Activated effector memory CD4-positive, alpha-beta T cell treated with anti-CD3 and anti-CD28 coated beads, Interleukin-2, amount 50 U/mL, for 16 hours (primary cell): Measurements from ENCODE around the gene PREP.
"Not testable (repeated sequence)": the region's sequence is repeated elsewhere in the genome, so short reads cannot be mapped to it uniquely, and the experiment has no call there.

ENCODE experiments used
- DNase-seq: peaks from one replicate; pipeline ENCODE4 v3.0.0-alpha.2; 2020

PREP gene

DNA sequence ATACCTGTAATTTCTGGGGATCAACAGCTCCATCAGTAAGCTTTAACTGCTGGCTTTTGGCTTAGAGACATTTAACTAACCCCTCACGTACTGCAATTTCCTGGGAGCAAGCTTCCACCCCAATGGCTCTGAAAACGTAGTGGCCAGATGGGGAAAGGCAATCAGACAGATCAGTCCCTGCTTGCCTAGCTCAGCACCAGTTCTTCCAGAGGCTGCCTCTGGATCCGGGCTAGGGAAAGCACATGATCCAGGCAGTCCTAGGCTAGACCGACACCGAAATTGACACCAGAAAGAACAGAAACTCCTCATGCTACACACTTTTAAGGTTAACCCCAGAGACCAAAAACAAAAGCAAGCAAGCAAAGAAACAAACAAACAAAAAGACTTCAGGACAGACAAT lies 13.3 kb downstream of the PREP start:
- no peak for DNase-seq

DNA sequence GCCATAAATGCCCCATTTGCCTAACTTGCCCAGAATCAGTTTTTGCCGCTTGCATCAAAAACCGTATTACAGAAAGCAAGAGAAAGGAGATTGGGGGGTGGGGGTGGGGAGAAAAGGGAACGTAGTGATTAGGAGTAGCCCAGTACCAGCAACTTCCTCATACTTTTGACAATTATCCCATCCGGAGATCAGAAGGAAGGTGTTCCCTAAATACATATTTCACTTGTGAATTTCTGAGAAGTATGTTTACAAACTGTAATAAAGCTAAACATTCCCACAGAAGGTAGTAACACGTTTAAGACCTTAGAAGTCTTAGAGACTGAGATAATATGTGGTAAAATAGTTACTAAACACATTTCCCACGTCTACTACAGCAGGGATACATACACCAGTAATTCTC lies 14.5 kb downstream of the PREP start:
- no peak for DNase-seq

DNA sequence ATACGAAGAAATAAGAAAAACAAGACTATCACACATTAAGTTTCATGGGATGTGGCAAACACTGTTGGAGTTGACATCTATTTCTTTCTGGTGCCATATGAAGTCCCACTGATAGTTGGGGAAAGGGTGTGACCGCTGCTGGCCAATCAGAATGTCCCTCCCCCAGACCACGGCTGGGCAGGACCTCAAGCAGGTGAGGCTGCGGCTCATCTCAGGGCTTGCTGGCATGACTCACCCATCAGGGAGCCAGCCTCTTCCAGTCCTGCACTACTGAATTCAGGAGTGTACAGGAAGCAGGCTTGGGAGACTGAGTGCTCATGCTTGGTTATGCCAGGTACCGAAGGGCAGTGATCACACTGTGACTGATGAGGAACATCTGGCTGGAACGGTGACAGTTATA lies 18.9 kb downstream of the PREP start:
- DNase-seq, result no peak

DNA sequence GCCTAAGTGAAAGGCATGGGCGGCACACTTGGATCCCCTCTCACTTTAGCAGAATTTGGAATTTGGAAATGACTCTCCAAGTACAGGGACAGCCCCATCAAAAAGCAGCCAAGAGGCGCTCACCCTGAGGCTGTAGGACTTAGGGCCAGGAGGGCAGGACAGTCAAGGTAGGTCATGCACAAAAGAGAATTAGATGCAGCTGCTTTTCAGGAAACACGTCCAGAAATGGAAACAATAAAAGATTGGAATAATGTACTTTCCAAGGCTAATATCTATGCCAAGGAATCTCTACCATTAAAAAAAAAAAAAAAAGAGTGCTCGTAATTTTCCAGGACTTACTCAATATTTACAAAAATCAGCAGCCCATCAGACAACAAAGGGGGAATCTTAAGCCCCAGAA lies 19.9 kb downstream of the PREP start:
- DNase-seq, result no peak

DNA sequence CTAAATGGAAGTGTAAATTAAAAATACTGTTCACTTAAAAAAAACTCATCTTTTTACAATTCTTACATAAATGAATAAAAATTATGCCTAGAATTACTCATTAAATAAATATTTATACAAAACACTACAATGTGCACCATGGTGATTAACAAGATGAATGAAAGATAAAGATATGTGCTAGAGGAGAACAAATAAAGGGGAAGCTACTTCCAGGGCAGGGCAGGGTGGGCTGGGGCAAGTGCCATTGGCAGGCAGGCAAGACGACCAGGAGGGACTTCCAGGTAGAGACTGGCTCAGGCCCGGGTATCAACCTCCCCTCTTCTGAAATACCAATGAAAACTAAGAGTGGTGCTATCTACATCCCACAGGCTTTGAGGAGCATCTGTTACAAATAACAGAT lies 20.4 kb downstream of the PREP start:
- DNase-seq, result no peak

DNA sequence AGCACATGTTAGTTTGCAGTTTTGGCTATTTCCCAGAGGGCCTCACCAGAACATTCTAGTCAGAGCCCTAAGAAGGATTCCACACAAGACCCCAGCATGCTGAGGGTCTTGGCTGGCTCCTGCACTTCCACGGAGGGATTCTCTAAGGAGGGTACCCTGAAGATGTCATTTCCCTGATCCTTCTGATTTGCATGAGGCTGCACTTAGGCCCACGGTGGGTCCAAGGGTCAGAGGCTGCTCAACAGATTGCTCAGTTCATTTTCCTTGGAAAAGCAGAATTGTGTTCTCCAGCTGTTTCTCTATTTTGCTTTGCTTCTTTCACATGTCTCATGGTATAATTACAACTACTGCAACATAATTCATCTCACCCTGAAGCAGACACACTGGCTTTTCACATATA lies 22.2 kb downstream of the PREP start:
- DNase-seq, result no peak

GRCh38 chr6:105375797-105376196 lies 27.1 kb downstream of the PREP start:
- DNase-seq, result no peak

DNA sequence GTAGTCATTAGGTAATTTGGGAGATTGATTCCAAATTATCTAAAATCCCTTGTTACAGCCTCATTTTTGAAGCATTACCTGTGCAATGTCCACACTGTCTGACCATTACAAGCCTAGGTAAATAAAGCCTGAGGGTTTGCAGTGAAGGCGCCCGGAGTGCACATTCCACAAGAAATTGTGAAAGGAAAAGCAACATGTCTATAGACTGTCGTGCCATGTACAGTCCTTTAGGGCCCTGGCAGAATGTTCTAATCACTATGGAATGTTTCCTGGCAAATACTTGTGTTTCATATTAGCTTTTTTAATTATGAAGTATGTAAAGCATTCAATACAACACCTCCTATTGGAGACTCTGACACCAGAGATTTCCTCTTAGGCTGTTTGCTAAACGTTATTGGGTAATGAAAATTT lies 28.9 kb downstream of the PREP start:
- no peak for DNase-seq

DNA sequence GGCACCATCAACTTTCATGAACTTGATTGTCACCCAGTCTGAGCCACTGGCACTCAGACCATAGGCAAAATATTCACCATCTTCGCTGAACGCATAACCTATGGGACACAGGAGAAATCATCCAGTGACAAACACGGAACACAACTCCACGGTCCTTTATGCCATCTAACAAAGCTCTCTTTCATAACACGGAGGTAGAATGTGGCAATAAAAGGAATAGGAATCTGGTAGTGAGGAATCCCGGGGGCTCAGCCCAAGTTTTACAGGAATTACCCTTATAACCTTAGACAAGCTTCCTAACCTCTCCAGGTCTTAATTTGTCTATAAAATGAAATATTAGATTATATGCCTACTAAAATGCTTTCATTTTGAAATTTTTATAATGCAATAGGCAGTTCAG lies 29.4 kb downstream of the PREP start:
- no peak for DNase-seq

GRCh38 chr6:105372849-105373182 lies 30.1 kb downstream of the PREP start:
- DNase-seq, result no peak

DNA sequence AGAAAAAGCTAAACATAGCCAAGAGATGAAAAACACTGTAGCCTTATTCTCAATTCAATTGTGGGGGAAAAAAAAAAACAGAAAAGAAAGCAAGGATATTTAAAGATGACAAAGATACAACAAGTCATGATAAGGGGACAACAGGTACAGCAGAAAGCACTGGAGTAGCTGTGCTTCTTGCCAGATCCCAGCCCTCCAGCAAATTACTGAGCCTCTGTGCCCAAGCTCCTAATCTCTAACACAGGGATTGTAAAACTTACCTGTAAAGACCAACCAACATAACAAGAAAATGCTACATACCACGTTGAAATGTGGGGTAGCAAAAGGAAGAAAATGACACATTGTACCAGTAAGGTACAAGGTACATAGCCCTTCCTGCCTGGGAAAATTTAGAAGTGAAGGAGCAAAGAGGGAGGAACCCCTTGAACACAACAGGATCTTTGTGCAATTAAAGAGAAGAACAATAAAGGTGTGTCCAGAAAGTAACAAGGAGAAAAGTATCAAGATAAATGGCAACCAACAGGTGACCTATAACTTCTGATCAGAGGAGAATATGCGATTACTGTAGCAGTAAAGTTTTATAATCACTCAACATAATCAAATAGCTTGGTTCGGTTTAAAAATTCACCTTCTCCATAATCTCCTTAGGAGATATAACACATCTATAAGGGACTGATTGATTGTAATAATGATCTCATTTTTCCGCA lies 30.6 kb downstream of the PREP start:
- DNase-seq, result no peak

DNA sequence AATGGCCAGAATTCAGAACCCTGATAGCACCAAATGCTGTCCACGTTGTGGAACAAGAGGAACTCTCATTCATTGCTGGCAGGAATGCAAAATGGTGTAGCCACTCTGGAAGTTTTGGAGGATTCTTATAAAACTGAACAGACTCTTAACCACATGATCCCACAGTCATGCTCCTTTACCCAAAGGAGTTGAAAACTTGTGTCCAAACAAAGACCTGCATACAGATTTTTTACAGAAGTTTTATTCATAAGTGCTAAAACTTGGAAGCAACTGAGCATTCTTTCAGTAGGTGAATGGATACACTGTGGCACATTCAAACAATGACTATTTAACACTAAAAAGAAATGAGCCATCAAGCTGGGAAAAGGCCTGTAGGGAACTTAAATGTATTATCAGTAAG lies 32.5 kb downstream of the PREP start:
- no peak for DNase-seq

DNA sequence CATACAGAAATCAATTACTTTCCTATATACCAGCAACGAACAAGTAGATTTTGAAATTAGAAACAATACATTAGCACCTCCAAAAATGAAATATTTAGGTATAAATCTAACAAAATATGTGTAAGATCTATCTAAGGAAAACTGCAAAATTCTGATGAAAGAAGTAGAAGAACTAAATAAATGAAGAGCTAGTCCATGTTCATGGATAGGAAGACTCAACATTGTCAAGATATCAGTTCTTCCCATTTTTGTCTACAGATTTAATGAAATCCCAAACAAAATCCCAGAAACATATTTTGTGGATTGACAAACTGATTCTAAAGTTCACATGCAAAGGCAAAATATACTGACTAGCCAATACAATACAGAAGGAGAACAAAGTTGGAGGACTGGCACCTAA lies 33.7 kb downstream of the PREP start:
- no peak for DNase-seq

DNA sequence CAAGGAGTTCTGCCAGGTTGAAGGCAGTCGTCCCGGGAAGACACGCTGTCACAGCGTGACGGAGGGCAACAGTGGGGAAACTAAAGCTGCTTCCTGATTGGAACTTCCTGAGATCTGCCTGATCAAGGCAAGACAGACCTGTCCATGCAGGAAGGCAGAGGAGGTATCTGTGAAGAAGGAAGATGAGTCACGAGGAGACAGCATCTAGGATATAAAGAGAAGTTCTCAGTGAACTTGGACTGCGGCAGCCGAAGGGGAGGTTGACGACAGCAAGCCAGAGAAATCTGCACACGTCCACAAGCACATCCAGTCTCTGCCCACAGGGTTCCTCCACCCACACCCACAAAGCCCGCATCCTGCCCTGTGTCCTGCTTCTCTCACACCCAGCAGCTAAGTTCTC lies 38.6 kb downstream of the PREP start:
- DNase-seq, result no peak

- DNase-seq, result no peak
Observed at GRCh38 chr6:105363100-105363754, 39.7 kb downstream of the PREP start.

GRCh38 chr6:105359419-105360370 lies 43.2 kb downstream of the PREP start:
- no peak for DNase-seq

- no peak for DNase-seq
Observed at GRCh38 chr6:105357165-105357564, 45.7 kb downstream of the PREP start.

DNA sequence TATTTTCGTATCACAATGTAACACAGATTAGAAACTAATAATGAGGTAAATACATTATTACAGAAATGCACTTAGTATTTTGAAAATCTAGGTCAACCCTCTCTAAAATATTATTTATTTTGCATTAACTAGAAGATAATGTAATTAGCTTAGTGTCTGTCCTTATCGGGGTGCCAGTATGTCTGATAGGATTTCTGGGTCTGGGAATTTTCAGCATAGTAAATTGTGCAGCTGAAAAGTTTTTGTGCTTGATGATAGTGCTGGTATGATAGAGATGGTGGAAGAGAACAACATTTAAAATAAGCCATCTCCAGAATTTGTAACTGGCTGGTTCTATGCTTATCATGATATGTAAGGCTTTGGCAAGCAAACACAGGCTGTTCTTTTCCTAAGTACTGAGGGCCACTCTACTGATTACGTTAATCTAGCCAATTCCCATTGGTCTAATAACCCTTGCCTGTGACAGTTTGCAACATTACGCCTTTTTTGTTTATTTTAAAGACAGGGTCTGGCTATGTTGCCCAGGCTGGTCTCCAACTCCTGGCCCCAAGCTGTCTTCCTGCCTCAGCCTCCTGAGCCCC lies 50.8 kb downstream of the PREP start:
- DNase-seq, result no peak

DNA sequence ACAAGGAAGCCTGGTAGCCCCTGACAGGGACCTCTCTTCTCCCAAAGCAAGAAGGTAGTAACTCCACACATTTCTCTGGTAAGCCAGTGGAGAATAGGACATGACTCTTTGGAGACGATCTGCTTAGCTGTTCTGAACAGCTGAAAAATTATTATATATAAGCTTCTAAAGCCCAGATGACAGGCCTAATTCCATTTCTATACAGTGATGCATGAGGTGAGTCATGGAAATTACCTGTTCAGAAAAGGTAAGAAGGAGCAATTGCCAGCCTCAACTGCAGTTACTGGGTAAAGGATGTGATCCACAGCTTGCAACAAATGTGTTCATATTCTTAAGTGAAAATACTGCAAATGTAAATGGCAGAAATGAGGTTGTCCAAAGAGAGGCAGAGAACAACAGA lies 54.0 kb downstream of the PREP start:
- DNase-seq, result no peak

- no peak for DNase-seq
Observed at GRCh38 chr6:105346052-105346451, 56.8 kb downstream of the PREP start.

GRCh38 chr6:105345506-105345905 lies 57.4 kb downstream of the PREP start:
- DNase-seq, result no peak

DNA sequence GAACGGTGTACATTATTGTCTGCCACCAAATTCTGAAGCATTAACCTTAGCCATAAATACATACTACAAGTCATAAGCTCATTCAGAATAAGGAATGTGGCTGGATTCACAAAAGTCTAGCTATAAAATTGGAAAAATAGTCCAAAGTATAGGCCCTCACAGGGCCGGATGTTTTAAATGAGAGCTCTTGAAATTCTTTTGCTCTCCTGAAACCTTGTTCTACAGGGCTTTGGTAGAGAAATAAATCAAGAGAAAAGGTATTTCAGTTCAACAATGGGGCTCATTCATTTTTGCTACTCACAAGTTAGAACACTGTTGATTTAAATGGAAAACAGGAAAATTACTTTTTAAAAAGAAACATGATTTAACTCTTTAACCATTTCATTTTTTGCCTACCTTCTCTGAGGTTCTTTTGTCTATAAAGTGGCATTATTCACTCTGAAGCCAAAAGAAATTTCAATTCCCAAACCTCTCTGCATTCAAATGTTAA lies 58.0 kb downstream of the PREP start:
- DNase-seq, result no peak

- not testable (repeated sequence) for DNase-seq
Observed at GRCh38 chr6:105338350-105338983, 64.4 kb downstream of the PREP start.
